Vagina (tissue), 2 donors: ENCODE data around the gene ATP6V0C.
"Not testable (repeated sequence)": the region's sequence is repeated elsewhere in the genome, so short reads cannot be mapped to it uniquely, and the experiment has no call there.

Source experiments
- CTCF ChIP-seq, 3 experiments: fragments of 450-650 bp in 2 of 3; fragments of 200-600 bp in 1 of 3; sonication (generic) in 1 of 3; IDR thresholded peaks; one replicate each; pipeline ENCODE4 v1.5.1; 2017 to 2019; ENCODE audit warnings: antibody characterized with exemption in 3 of 3, mild to moderate bottlenecking in 2 of 3, moderate library complexity in 2 of 3
- POLR2AphosphoS5 ChIP-seq, 2 donors: sonication (generic); formaldehyde crosslinking; IDR thresholded peaks; one replicate each; pipeline ENCODE4 v1.9.0; 2017; ENCODE audit warnings: antibody characterized with exemption in 2 of 2, mild to moderate bottlenecking in 2 of 2, low read depth in 1 of 2; ENCODE audit not compliant: insufficient read depth in 1 of 2

GRCh38 chr16:2551420-2551889, 37.7 kb downstream of the ATP6V0C start:
- not testable (repeated sequence) for TF ChIP-seq POLR2AphosphoS5 (IDR thresholded peaks at IDR 0.05; ENCODE audit: insufficient read depth in 1 of 2, low read depth in 1 of 2); CTCF (IDR thresholded peaks at IDR 0.05)
